Measurements from ENCODE around the gene RHBDF2.

The RHBDF2 gene

DNA sequence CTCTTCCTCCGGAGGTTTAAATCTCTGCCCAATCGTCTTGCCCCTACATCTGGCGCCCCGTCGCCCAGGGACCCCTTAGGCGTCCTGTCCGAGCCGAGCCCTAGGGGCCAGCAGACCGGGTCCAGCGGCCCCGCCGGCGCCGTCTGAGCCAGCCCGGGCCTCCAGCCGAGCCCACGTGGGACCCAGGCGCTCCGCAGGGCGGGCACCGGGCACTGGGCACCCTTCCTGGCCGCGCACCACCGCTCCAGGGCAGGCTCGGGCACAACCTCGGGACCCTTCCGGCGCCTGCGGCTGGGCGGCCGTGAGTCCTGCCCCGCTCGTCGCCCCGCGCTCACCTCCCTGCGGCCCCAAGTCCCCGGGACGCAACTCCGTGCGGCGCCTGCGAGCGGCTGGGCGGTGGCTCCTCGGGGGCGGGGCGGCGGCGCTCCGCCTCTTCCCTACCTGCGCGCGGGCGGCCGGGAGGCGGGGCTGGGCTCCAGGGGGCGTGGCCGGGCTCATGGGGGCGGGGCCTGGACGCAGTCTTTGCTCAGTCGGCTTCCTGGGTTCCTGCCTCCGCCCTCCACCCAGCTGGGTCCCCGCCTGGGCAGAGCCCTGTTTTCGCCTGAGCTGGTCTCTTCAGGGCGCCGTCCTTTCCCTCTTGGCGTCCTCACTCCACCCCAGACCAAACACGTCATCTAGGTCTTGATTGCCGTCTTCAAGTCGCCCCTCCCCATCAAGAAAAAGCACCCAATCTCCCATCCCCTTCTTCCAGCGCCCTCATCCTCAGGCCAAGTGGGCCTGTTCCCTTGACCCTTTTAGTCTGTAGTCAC, at the start of gene RHBDF2:
RHBDF2 (minus strand) TSS at position 406 of the 809 bp plus-strand sequence. CDS start 19,899 bp downstream, outside the sequence.
- TF ChIP-seq, protein P1, sequence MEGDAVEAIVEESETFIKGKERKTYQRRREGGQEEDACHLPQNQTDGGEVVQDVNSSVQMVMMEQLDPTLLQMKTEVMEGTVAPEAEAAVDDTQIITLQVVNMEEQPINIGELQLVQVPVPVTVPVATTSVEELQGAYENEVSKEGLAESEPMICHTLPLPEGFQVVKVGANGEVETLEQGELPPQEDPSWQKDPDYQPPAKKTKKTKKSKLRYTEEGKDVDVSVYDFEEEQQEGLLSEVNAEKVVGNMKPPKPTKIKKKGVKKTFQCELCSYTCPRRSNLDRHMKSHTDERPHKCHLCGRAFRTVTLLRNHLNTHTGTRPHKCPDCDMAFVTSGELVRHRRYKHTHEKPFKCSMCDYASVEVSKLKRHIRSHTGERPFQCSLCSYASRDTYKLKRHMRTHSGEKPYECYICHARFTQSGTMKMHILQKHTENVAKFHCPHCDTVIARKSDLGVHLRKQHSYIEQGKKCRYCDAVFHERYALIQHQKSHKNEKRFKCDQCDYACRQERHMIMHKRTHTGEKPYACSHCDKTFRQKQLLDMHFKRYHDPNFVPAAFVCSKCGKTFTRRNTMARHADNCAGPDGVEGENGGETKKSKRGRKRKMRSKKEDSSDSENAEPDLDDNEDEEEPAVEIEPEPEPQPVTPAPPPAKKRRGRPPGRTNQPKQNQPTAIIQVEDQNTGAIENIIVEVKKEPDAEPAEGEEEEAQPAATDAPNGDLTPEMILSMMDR (IDR thresholded peaks at IDR 0.05; ENCODE audit: control insufficient read depth, insufficient read depth, low read depth, low read length, missing control alignments): no peak
- DNase-seq (ENCODE audit: low read depth): no peak
- H3K4me3 ChIP-seq (ENCODE audit: control insufficient read depth, low read depth, low read length): peak within 1 kb of the TSS; percentile 44

DNA sequence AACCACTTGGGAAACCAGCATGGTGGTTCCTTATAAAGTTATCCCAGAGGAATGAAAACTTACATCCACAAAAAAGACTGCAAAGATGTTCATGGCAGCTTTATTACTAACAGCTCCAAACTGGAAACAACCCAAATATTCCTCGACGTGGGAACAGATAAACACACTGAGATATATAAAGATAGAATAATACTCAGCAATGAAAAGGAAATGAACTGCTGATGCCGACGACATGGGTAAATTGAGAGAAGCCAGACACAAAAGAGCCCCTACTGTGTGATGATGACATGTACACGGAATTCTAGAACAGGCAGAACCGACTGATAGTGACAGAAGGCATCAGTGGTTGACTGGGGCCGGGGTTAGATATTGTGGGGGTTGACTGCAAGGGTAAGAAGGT, 48.3 kb upstream of the RHBDF2 start:
- DNase-seq (ENCODE audit: low read depth): no peak
- H3K4me3 ChIP-seq (ENCODE audit: control insufficient read depth, low read depth, low read length): no peak overlapping the region
- TF ChIP-seq, protein P1 (IDR thresholded peaks at IDR 0.05; ENCODE audit: control insufficient read depth, insufficient read depth, low read depth, low read length, missing control alignments): no peak

DNA sequence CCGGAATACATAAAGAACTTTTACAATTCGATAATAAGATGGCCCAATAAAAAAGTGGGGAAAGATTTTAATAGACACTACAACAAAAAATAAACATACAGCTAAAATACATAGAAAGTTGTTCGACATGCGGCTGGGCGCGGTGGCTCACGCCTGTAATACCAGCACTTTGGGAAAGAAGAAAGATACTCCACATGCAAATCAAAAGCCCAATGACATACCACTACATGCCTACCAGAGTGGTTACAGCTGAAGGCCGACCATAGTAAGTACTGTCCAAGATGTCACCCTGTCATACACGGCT, 47.9 kb upstream of the RHBDF2 start:
- no peak overlapping the region for H3K4me3 ChIP-seq (ENCODE audit: control insufficient read depth, low read depth, low read length)
- TF ChIP-seq, protein P1 (IDR thresholded peaks at IDR 0.05; ENCODE audit: control insufficient read depth, insufficient read depth, low read depth, low read length, missing control alignments): no peak
- DNase-seq (ENCODE audit: low read depth): no peak

DNA sequence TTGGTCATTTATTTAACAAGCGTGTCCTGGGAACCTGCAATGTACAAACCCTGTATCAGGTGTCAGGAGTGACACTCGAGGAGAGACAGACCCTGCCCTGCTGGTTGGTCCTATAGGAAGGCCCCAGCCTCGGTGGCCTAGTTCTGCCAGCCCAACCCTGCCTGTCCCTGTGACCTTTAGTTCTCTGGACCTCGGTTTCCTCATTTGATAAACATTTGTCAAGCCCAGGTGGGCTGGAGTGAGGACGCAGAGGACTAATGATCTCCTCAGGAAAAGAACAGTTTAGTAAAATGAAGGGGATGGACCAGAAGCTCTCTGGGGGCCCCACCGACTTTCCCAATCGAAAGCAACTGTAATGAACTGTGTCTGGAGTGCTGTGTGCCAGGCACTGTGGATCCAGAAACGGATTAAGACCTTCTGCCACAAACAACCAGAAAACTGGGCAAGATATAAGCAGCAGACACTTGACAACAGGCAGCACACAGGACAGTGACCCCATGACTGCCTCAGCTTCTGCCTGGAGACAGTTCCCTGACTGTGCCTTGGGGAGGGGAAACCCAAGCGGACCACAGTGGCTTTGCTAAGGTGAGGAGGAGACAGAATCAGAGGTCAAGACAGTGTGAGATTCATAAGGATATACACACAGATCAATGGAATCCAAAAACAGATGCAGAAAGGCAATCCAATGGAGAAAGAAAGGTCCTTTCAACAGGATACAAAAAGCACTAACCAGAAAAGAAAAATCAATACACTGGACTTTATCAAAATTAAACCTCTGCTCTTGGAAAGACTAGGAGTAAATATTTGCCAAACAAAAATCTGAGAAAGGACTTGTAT, 47.4 kb upstream of the RHBDF2 start:
- TF ChIP-seq, protein P1 (IDR thresholded peaks at IDR 0.05; ENCODE audit: control insufficient read depth, insufficient read depth, low read depth, low read length, missing control alignments): no peak
- H3K4me3 ChIP-seq (ENCODE audit: control insufficient read depth, low read depth, low read length): no peak overlapping the region
- no peak for DNase-seq (ENCODE audit: low read depth)

DNA sequence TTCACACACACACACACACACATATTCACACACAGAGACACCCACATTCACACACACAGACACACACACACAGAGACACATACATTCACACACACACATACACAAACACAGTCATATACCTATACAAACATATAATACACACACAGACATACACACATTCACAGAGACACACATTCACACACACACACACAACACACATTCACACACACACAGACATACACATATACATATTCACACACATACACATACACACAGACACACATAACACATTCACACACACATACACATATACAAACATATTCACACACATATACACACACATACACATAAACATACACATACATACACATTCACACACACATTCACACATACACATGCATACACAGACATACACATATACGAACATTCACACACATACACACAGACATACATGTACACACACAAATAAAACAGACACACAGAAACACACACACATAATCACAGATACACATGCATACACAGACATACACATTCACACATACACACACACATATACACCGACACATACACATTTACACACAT, 46.5 kb upstream of the RHBDF2 start:
- DNase-seq (ENCODE audit: low read depth): no peak
- TF ChIP-seq, protein P1 (IDR thresholded peaks at IDR 0.05; ENCODE audit: control insufficient read depth, insufficient read depth, low read depth, low read length, missing control alignments): no peak
- H3K4me3 ChIP-seq (ENCODE audit: control insufficient read depth, low read depth, low read length): no peak overlapping the region

DNA sequence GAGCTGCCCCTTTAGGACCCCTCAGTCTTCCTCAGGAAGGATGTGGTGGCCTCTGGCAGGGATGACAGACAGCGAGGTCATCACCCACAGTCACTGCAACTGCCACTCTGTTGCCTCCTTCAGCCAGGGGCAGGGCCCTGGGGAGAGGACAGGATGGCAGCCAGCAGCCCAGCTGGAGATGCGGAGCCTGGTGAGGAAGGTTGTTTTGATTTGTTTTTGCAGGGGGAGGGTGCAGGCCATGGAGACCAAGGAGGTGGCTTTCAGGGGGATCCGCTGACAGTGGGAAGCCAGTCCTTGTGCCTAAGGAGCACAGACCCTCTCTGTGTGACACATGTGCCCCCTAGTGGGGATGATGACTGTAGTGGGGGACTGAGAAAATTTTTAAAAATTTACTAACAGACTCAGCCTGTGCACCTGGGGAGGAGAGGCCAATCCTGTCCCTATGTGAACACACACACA, 46.0 kb upstream of the RHBDF2 start:
- no peak for DNase-seq (ENCODE audit: low read depth)
- TF ChIP-seq, protein P1 (IDR thresholded peaks at IDR 0.05; ENCODE audit: control insufficient read depth, insufficient read depth, low read depth, low read length, missing control alignments): peak; percentile 73
- no peak overlapping the region for H3K4me3 ChIP-seq (ENCODE audit: control insufficient read depth, low read depth, low read length)
